ENCODE results near the gene SHISA9.

DNA sequence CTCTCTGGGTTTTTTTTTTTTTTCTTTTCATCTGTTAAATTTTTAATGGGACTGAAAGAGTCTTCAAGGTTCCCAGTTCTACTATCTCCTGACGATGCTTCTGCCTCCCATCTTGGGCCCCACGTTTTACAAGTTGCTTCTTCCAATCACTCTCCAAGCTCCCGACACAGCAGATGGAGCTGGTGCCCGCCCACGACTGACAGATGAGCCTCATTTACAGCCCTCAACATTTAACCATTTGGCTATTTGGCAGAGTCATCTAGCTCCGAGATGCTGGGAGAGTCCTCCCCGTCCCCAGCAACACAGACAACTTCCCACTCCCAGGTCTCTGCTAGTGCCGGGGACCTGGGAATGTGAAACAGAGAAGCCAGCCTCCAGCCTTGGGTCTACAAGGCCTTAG lies 276.9 kb downstream of the SHISA9 start:
- TF ChIP-seq CTCF (conservative IDR thresholded peaks at IDR 0.05; ENCODE audit: low read depth, low read length) (no peak), FOS (IDR thresholded peaks at IDR 0.05; ENCODE audit: low read depth, low read length) (no peak), CHD1 (IDR thresholded peaks at IDR 0.05; ENCODE audit: low read depth, low read length) (no peak), POLR2A (IDR thresholded peaks at IDR 0.05; ENCODE audit: low read depth, low read length) (no peak), MAZ (IDR thresholded peaks at IDR 0.05; ENCODE audit: borderline replicate concordance, low read depth, low read length) (no peak), ELK1 (IDR thresholded peaks at IDR 0.05; ENCODE audit: borderline replicate concordance, low read depth, low read length) (no peak), SMC3 (IDR thresholded peaks at IDR 0.05; ENCODE audit: low read depth, low read length) (no peak), MAFK (IDR thresholded peaks at IDR 0.05; ENCODE audit: low read depth, low read length) (no peak), RCOR1 (IDR thresholded peaks at IDR 0.05; ENCODE audit: insufficient replicate concordance, low read length) (no peak), RAD21 (IDR thresholded peaks at IDR 0.05; ENCODE audit: low read length) (no peak), CEBPB (IDR thresholded peaks at IDR 0.05; ENCODE audit: low read depth, low read length) (no peak), BHLHE40 (IDR thresholded peaks at IDR 0.05; ENCODE audit: low read depth, low read length) (no peak), NFE2L2 (IDR thresholded peaks at IDR 0.05; ENCODE audit: low read depth, low read length) (no peak)
- TF ChIP-seq, protein P1, sequence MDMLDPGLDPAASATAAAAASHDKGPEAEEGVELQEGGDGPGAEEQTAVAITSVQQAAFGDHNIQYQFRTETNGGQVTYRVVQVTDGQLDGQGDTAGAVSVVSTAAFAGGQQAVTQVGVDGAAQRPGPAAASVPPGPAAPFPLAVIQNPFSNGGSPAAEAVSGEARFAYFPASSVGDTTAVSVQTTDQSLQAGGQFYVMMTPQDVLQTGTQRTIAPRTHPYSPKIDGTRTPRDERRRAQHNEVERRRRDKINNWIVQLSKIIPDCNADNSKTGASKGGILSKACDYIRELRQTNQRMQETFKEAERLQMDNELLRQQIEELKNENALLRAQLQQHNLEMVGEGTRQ (IDR thresholded peaks at IDR 0.05; ENCODE audit: low read depth, low read length) = no peak
